Activated CD4-positive, alpha-beta T cell treated with anti-CD3 and anti-CD28 coated beads, Interleukin-2, amount 10 ng/mL, durations not matched to agents 7 days and 5 days (primary cell): ENCODE measurements around the gene EPB42. TPM values are rescaled to one million over a fixed set of nuclear protein-coding genes. Genes with fewer than 3 reads are reported as not detected.
"Not testable (repeated sequence)": the region's sequence is repeated elsewhere in the genome, so short reads cannot be mapped to it uniquely, and the experiment has no call there.

Experiments used
- CTCF ChIA-PET: fragments of 350-600 bp; sonication (Branson Sonifier 250); formaldehyde crosslinking; loops from one replicate; lab custom pipeline; 2021; ENCODE audit warnings: antibody characterized with exemption; lab: Charles Lee
- POLR2A ChIA-PET: fragments of 350-600 bp; sonication (Branson Sonifier 250); formaldehyde crosslinking; loops from one replicate; lab custom pipeline; 2021; ENCODE audit warnings: antibody characterized with exemption; lab: Charles Lee
- DNase-seq: peaks from one replicate; pipeline ENCODE4 v3.0.0-alpha.2; 2020
- H3K27ac Mint-ChIP-seq: one replicate; pipeline ENCODE4 v1.8.0; 2021; ENCODE audit warnings: mild to moderate bottlenecking, moderate library complexity, mixed read lengths
- H3K27me3 Mint-ChIP-seq: one replicate; pipeline ENCODE4 v1.8.0; 2021; ENCODE audit warnings: mixed read lengths
- H3K36me3 Mint-ChIP-seq: one replicate; pipeline ENCODE4 v1.8.0; 2021; ENCODE audit warnings: low read depth, mixed read lengths
- H3K4me1 Mint-ChIP-seq: one replicate; pipeline ENCODE4 v1.8.0; 2021; ENCODE audit warnings: mixed read lengths
- H3K4me3 Mint-ChIP-seq: one replicate; pipeline ENCODE4 v1.8.0; 2021; ENCODE audit warnings: mild to moderate bottlenecking, moderate library complexity, mixed read lengths
- H3K9me3 Mint-ChIP-seq: one replicate; pipeline ENCODE4 v1.8.0; 2021; ENCODE audit warnings: mixed read lengths
- total RNA-seq, 2 experiments: library from RNA; stranded (reverse); gene quantifications; one replicate each; pipeline ENCODE4 v1.2.3, GENCODE V29; 2021

EPB42 gene
- total RNA-seq, 2 experiments from 2014 or later = not detected

- Mint-ChIP-seq H3K4me3 (no peak overlapping the region), H3K36me3 (no peaks in the 10 kb centered on the region), H3K27me3 (peaks cover 3% of the 10 kb centered on the region), H3K27ac (no peak overlapping the region), H3K9me3 (no peaks in the 10 kb centered on the region), H3K4me1 (peaks cover 1% of the 10 kb centered on the region)
- no peak for DNase-seq
- ChIA-PET POLR2A (interaction anchor here (0.6 kb wide), 1 partner anchor 458 kb away, joined by 3 read pairs; no protein-coding TSS in a partner anchor), CTCF (interaction anchor here (0.8 kb wide), 1 partner anchor 10 kb away, joined by 4 read pairs; no protein-coding TSS in a partner anchor)
Observed at GRCh38 chr15:43207024-43207423, 13.8 kb downstream of the EPB42 start.

- H3K27me3 Mint-ChIP-seq = peaks cover 3% of the 10 kb centered on the region
- H3K9me3 Mint-ChIP-seq = no peaks in the 10 kb centered on the region
- CTCF ChIA-PET = no interaction called here
- no peak for DNase-seq
- H3K4me3 Mint-ChIP-seq = no peak overlapping the region
- POLR2A ChIA-PET = no interaction called here
- no peaks in the 10 kb centered on the region for H3K36me3 Mint-ChIP-seq
- H3K27ac Mint-ChIP-seq = no peak overlapping the region
- peaks cover 1% of the 10 kb centered on the region for H3K4me1 Mint-ChIP-seq
Observed at GRCh38 chr15:43206054-43206453, 14.8 kb downstream of the EPB42 start.

GRCh38 chr15:43204016-43204901 is 16.6 kb downstream of the EPB42 start:
- POLR2A ChIA-PET = no interaction called here
- H3K27ac Mint-ChIP-seq = no peak overlapping the region
- no peaks in the 10 kb centered on the region for H3K36me3 Mint-ChIP-seq
- H3K4me1 Mint-ChIP-seq = peaks cover 7% of the 10 kb centered on the region
- peak; percentile 60 for DNase-seq
- no peak overlapping the region for H3K4me3 Mint-ChIP-seq
- CTCF ChIA-PET = interaction anchor here (0.6 to 3.2 kb wide), 14 partner anchors 9 to 237 kb away, joined by 3 to 15 read pairs (median 4); no protein-coding TSS in a partner anchor
- peaks cover 3% of the 10 kb centered on the region for H3K27me3 Mint-ChIP-seq
- no peaks in the 10 kb centered on the region for H3K9me3 Mint-ChIP-seq

GRCh38 chr15:43199945-43200488 is 20.8 kb downstream of the EPB42 start:
- H3K36me3 Mint-ChIP-seq = peaks cover 25% of the 10 kb centered on the region
- ChIA-PET CTCF (interaction anchor here (1.4 kb wide), 1 partner anchor 26 kb away, joined by 4 read pairs; no protein-coding TSS in a partner anchor), POLR2A (no interaction called here)
- peaks cover 7% of the 10 kb centered on the region for H3K4me1 Mint-ChIP-seq
- H3K27me3 Mint-ChIP-seq = no peaks in the 10 kb centered on the region
- no peak overlapping the region for H3K27ac Mint-ChIP-seq
- DNase-seq = no peak
- H3K9me3 Mint-ChIP-seq = peaks cover 6% of the 10 kb centered on the region
- H3K4me3 Mint-ChIP-seq = no peak overlapping the region

DNA sequence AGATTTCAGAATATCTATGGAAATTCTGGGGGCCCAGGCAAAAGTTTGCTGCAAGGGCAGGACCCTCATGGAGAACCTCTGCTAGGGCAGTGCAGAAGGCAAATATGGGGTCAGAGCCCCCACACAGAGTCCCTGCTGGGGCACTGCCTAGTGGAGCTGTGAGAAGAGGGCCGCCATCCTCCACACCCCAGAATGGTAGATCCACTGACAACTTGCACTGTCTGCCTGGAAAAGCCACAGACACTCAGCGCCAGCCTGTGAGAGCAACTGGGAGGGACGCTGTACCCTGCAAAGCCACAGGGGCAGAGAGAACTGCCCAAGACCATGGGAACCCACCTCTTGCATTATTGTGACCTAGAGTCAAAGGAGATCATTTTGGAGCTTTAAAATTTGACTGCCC is 21.8 kb downstream of the EPB42 start:
- DNase-seq = no peak
- no peak overlapping the region for H3K4me3 Mint-ChIP-seq
- no peak overlapping the region for H3K27ac Mint-ChIP-seq
- H3K9me3 Mint-ChIP-seq = peaks cover 6% of the 10 kb centered on the region
- CTCF ChIA-PET = interaction anchor here (1.2 to 1.4 kb wide), 2 partner anchors 27 to 87 kb away, joined by 3 to 4 read pairs; no protein-coding TSS in a partner anchor
- H3K27me3 Mint-ChIP-seq = no peaks in the 10 kb centered on the region
- POLR2A ChIA-PET = no interaction called here
- peaks cover 31% of the 10 kb centered on the region for H3K36me3 Mint-ChIP-seq
- H3K4me1 Mint-ChIP-seq = peaks cover 6% of the 10 kb centered on the region

- H3K9me3 Mint-ChIP-seq, POLR2A ChIA-PET, H3K27me3 Mint-ChIP-seq, H3K4me1 Mint-ChIP-seq, H3K4me3 Mint-ChIP-seq, DNase-seq, H3K27ac Mint-ChIP-seq: not testable (repeated sequence)
- peaks cover 31% of the 10 kb centered on the region for H3K36me3 Mint-ChIP-seq
- CTCF ChIA-PET = interaction anchor here (1.2 kb wide), 1 partner anchor 87 kb away, joined by 3 read pairs; no protein-coding TSS in a partner anchor
Observed at GRCh38 chr15:43198556-43198955, 22.3 kb downstream of the EPB42 start.

DNA sequence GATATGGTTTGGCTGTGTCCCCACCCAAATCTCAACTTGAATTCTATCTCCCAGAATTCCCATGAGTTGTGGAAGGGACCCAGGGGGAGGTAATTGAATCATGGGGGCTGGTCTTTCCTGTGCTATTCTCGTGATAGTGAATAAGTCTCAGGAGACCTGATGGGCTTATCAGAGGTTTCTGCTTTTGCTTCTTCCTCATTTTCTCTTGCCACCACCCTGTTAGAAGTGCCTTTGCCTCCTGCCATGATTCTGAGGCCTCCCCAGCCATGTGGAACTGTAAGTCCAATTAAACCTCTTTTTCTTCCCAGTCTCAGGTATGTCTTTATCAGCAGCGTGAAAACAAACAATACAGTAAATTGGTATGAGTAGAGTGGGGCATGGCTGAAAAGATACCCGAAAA is 23.0 kb downstream of the EPB42 start:
- POLR2A ChIA-PET, H3K27ac Mint-ChIP-seq, H3K9me3 Mint-ChIP-seq, H3K4me1 Mint-ChIP-seq, H3K27me3 Mint-ChIP-seq, DNase-seq, H3K4me3 Mint-ChIP-seq: not testable (repeated sequence)
- H3K36me3 Mint-ChIP-seq = peaks cover 33% of the 10 kb centered on the region
- CTCF ChIA-PET = interaction anchor here (1.1 kb wide), 1 partner anchor 88 kb away, joined by 5 read pairs; no protein-coding TSS in a partner anchor

GRCh38 chr15:43196760-43197548 is 23.9 kb downstream of the EPB42 start:
- DNase-seq = no peak
- Mint-ChIP-seq H3K27ac (no peak overlapping the region), H3K27me3 (no peaks in the 10 kb centered on the region), H3K36me3 (peaks cover 39% of the 10 kb centered on the region), H3K9me3 (peaks cover 6% of the 10 kb centered on the region), H3K4me3 (no peak overlapping the region), H3K4me1 (peaks cover 6% of the 10 kb centered on the region)
- ChIA-PET POLR2A (no interaction called here), CTCF (interaction anchor here (0.6 to 2.9 kb wide), 4 partner anchors 7 to 227 kb away, joined by 3 to 15 read pairs (median 4); no protein-coding TSS in a partner anchor)

GRCh38 chr15:43194795-43195194 is 26.0 kb downstream of the EPB42 start:
- peaks cover 6% of the 10 kb centered on the region for H3K9me3 Mint-ChIP-seq
- H3K36me3 Mint-ChIP-seq = peaks cover 55% of the 10 kb centered on the region
- H3K27me3 Mint-ChIP-seq = no peaks in the 10 kb centered on the region
- ChIA-PET POLR2A (no interaction called here), CTCF (interaction anchor here (0.6 to 2.9 kb wide), 7 partner anchors 9 to 477 kb away, joined by 3 to 15 read pairs (median 3); no protein-coding TSS in a partner anchor)
- peaks cover 2% of the 10 kb centered on the region for H3K4me1 Mint-ChIP-seq
- H3K4me3 Mint-ChIP-seq = no peak overlapping the region
- no peak for DNase-seq
- no peak overlapping the region for H3K27ac Mint-ChIP-seq

DNA sequence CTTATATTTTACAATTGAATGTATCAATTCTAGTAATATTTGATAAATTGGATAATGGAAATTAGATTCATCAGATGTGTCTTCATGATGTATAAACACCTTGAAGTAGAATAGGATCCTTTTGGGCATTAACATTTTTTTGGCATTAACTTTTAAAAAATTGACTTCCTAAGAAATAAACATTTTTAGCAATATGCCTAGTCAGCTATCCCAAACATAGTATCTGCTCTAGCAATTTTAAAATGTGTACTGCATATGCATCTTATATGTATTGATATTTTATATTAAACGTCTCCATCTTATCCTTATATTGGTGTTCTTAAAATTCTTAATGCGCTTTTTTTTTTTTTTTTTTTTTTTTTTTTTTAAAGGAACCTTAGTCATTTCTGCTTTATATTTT is 27.1 kb downstream of the EPB42 start:
- DNase-seq = no peak
- CTCF ChIA-PET = interaction anchor here (1.3 to 2.9 kb wide), 3 partner anchors 11 to 21 kb away, joined by 5 to 15 read pairs (median 5); no protein-coding TSS in a partner anchor
- no peaks in the 10 kb centered on the region for H3K27me3 Mint-ChIP-seq
- H3K27ac Mint-ChIP-seq = no peak overlapping the region
- H3K4me1 Mint-ChIP-seq = peaks cover 7% of the 10 kb centered on the region
- peaks cover 62% of the 10 kb centered on the region for H3K36me3 Mint-ChIP-seq
- peaks cover 6% of the 10 kb centered on the region for H3K9me3 Mint-ChIP-seq
- POLR2A ChIA-PET = no interaction called here
- H3K4me3 Mint-ChIP-seq = no peak overlapping the region

- ChIA-PET CTCF (interaction anchor here (1.4 to 1.8 kb wide), 2 partner anchors 63 to 95 kb away, joined by 3 to 5 read pairs; no protein-coding TSS in a partner anchor), POLR2A (no interaction called here)
- peaks cover 27% of the 10 kb centered on the region for H3K4me1 Mint-ChIP-seq
- H3K36me3 Mint-ChIP-seq = peaks cover 38% of the 10 kb centered on the region
- H3K4me3 Mint-ChIP-seq = no peak overlapping the region
- no peaks in the 10 kb centered on the region for H3K27me3 Mint-ChIP-seq
- no peak for DNase-seq
- no peaks in the 10 kb centered on the region for H3K9me3 Mint-ChIP-seq
- no peak overlapping the region for H3K27ac Mint-ChIP-seq
Observed at GRCh38 chr15:43190178-43190577, 30.6 kb downstream of the EPB42 start.

DNA sequence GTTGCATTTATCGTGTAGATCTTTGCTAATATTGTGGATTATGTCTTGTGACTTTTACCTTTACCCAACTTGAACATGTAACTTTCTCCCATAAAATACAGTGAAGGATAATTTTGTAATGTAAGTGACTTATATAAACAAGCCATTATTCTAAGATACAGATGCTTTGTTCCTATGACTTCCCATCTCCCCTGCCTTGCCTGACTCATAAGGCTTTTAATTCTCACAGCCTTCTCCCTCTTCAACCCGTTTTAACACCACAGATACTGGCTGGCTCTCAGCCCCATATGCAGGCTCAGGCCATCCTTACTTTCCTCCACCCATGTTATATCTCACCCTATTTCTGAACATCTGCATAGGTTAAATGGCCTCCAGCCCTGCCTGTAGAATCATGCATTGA is 31.5 kb downstream of the EPB42 start:
- DNase-seq = no peak
- H3K9me3 Mint-ChIP-seq = no peaks in the 10 kb centered on the region
- no peak overlapping the region for H3K27ac Mint-ChIP-seq
- peaks cover 36% of the 10 kb centered on the region for H3K36me3 Mint-ChIP-seq
- H3K27me3 Mint-ChIP-seq = no peaks in the 10 kb centered on the region
- H3K4me3 Mint-ChIP-seq = no peak overlapping the region
- ChIA-PET CTCF (no interaction called here), POLR2A (no interaction called here)
- H3K4me1 Mint-ChIP-seq = peaks cover 33% of the 10 kb centered on the region
